GM12878 (cell line): ENCODE measurements around the gene RPLP2. TPM values are rescaled to one million over a fixed set of nuclear protein-coding genes. Genes with fewer than 3 reads are reported as not detected.

Source experiments
- ATAC-seq: fragments of 200-7000 bp; cut with Tn5 transposase; 3 replicates; pipeline ENCODE4 v1.9.1; 2020; ENCODE audit warnings: mild to moderate bottlenecking, moderate library complexity
- BruUV-seq: library from RNA; stranded (reverse); fragments of 400-500 nt; replicated peaks from 2 replicates; lab custom pipeline; 2021; lab: Mats Ljungman, UMichigan
- CTCF ChIA-PET: fragments of 300-600 bp; sonication (Branson Sonifier 250); formaldehyde crosslinking; extraction: SDS; loops from one replicate; lab custom pipeline; 2021; ENCODE audit warnings: inconsistent platforms; lab: Yijun Ruan, JAX
- POLR2A ChIA-PET: fragments of 350-600 bp; formaldehyde crosslinking; extraction: SDS; loops from one replicate; lab custom pipeline; 2021; ENCODE audit warnings: inconsistent platforms; lab: Charles Lee
- RAD21 ChIA-PET: fragments of 300-600 bp; sonication (Branson Sonifier 250); formaldehyde crosslinking; loops from one replicate; lab custom pipeline; 2023; ENCODE audit warnings: antibody characterized with exemption; ENCODE audit not compliant: unreplicated experiment; lab: Charles Lee
- SMC1A ChIA-PET: fragments of 300-600 bp; sonication (Branson Sonifier 250); formaldehyde crosslinking; loops from one replicate; lab custom pipeline; 2023; ENCODE audit not compliant: unreplicated experiment, uncharacterized antibody; lab: Charles Lee
- DNase-seq: peaks from one replicate; pipeline ENCODE4 v3.0.0-alpha.2; 2011; ENCODE audit warnings: low read depth, low spot score
- FAIRE-seq: peaks from 3 replicates; lab custom pipeline; 2011; peaks lifted over from hg19 to GRCh38; lab: Jason Lieb, UNC
- H2AFZ ChIP-seq: 2 replicates; pipeline ENCODE4 v1.6.0; 2011; ENCODE audit warnings: low read depth, low read length, control low read depth; ENCODE audit not compliant: control insufficient read depth
- H3K27ac ChIP-seq: 2 replicates; pipeline ENCODE4 v1.5.1; 2011; ENCODE audit warnings: control low read depth; ENCODE audit not compliant: control insufficient read depth, insufficient read depth
- H3K27me3 ChIP-seq, 2 experiments: replicated peaks in 1 of 2; 2 replicates each; pipeline versions ENCODE4 v1.6.0 to v1.6.1; 2011; ENCODE audit warnings: low read length in 1 of 2; ENCODE audit not compliant: control insufficient read depth in 2 of 2, insufficient read depth in 2 of 2
- H3K36me3 ChIP-seq, 2 experiments: 2 replicates each; pipeline ENCODE4 v1.5.1; 2011; ENCODE audit warnings: low read length in 1 of 2; ENCODE audit not compliant: control insufficient read depth in 2 of 2, insufficient read depth in 2 of 2
- H3K4me1 ChIP-seq: 2 replicates; pipeline ENCODE4 v1.6.1; 2011; ENCODE audit warnings: mild to moderate bottlenecking, low read length, moderate library complexity, mixed read lengths; ENCODE audit not compliant: control insufficient read depth, insufficient read depth
- H3K4me2 ChIP-seq: 2 replicates; pipeline ENCODE4 v1.6.0; 2011; ENCODE audit warnings: control low read depth; ENCODE audit not compliant: control insufficient read depth, insufficient read depth
- H3K4me3 ChIP-seq: fragments of 200-600 bp; sonication (generic); 2 replicates; pipeline ENCODE4 v1.5.1; 2016
- H3K79me2 ChIP-seq: 2 replicates; pipeline ENCODE4 v1.6.0; 2011; ENCODE audit warnings: low read length; ENCODE audit not compliant: control insufficient read depth, insufficient read depth
- H3K9ac ChIP-seq: 2 replicates; pipeline ENCODE4 v1.8.0; 2011; ENCODE audit warnings: low read length, control low read depth, mixed read lengths; ENCODE audit not compliant: control insufficient read depth, insufficient read depth
- H3K9me3 ChIP-seq: replicated peaks from 3 replicates; pipeline ENCODE4 v1.5.1; 2011; ENCODE audit warnings: mild to moderate bottlenecking, low read length; ENCODE audit not compliant: control insufficient read depth, insufficient read depth
- H4K20me1 ChIP-seq: 2 replicates; pipeline ENCODE4 v1.6.0; 2011; ENCODE audit not compliant: control insufficient read depth, insufficient read depth
- BCL3 ChIP-seq: IDR thresholded peaks from 2 replicates; pipeline ENCODE4 v1.6.1; 2011; ENCODE audit warnings: borderline replicate concordance, low read depth, mild to moderate bottlenecking, moderate library complexity, low read length; ENCODE audit not compliant: insufficient read depth, poor library complexity, severe bottlenecking
- CHD2 ChIP-seq: IDR thresholded peaks from 2 replicates; pipeline ENCODE4 v1.6.1; 2011; ENCODE audit warnings: low read depth, low read length, improper control_type of control experiment, borderline replicate concordance
- CREB1 ChIP-seq: IDR thresholded peaks from 2 replicates; pipeline ENCODE4 v1.6.1; 2012; ENCODE audit warnings: low read depth, mild to moderate bottlenecking, inconsistent platforms
- CTCF ChIP-seq, 3 experiments: IDR thresholded peaks in 2 of 3; conservative IDR thresholded peaks in 1 of 3; 2 replicates each; pipeline ENCODE4 v1.5.1; 2011; ENCODE audit warnings: low read depth in 3 of 3, low read length in 3 of 3, mild to moderate bottlenecking in 3 of 3, control low read depth in 2 of 3, moderate library complexity in 2 of 3, inconsistent platforms in 1 of 3, mixed read lengths in 1 of 3; ENCODE audit not compliant: control insufficient read depth in 2 of 3, insufficient read depth in 1 of 3; ENCODE audit errors: extremely low read depth in 1 of 3
- EED ChIP-seq: sonication (generic); IDR thresholded peaks from 2 replicates; pipeline ENCODE4 v1.6.1; 2016; ENCODE audit warnings: antibody characterized with exemption, low read depth
- GATAD2B ChIP-seq: fragments of 450-650 bp; conservative IDR thresholded peaks from 2 replicates; pipeline ENCODE4 v1.6.1; 2017; ENCODE audit warnings: low read depth, mild to moderate bottlenecking, moderate library complexity
- IKZF2 ChIP-seq, 2 experiments: fragments of 450-650 bp; IDR thresholded peaks; 2 replicates each; pipeline ENCODE4 v1.6.1; 2017; ENCODE audit warnings: mild to moderate bottlenecking in 2 of 2, moderate library complexity in 2 of 2
- MEF2A ChIP-seq: IDR thresholded peaks from 2 replicates; pipeline ENCODE4 v1.6.1; 2011; ENCODE audit warnings: low read depth, mild to moderate bottlenecking, low read length, moderate library complexity; ENCODE audit not compliant: insufficient read depth
- NFYB ChIP-seq: IDR thresholded peaks from 2 replicates; pipeline ENCODE4 v1.6.1; 2011; ENCODE audit warnings: low read depth, mild to moderate bottlenecking, low read length, improper control_type of control experiment, moderate library complexity; ENCODE audit not compliant: insufficient read depth
- RAD21 ChIP-seq: IDR thresholded peaks from 2 replicates; pipeline ENCODE4 v1.6.1; 2011; ENCODE audit warnings: mild to moderate bottlenecking, low read depth, low read length, moderate library complexity; ENCODE audit not compliant: insufficient read depth
- SIN3A ChIP-seq: IDR thresholded peaks from 2 replicates; pipeline ENCODE4 v1.6.1; 2012; ENCODE audit warnings: low read depth, low read length, improper control_type of control experiment
- SKIL ChIP-seq: fragments of 450-650 bp; IDR thresholded peaks from 2 replicates; pipeline ENCODE4 v1.6.1; 2017; ENCODE audit warnings: mild to moderate bottlenecking, low read depth, inconsistent platforms; ENCODE audit not compliant: poor library complexity, severe bottlenecking
- SREBF2 ChIP-seq: IDR thresholded peaks from 2 replicates; pipeline ENCODE4 v1.6.1; 2012; ENCODE audit warnings: mild to moderate bottlenecking, low read length
- WRNIP1 ChIP-seq: IDR thresholded peaks from 2 replicates; pipeline ENCODE4 v1.6.1; 2011; ENCODE audit warnings: low read depth, low read length, improper control_type of control experiment, borderline replicate concordance
- ZBTB33 ChIP-seq: fragments of 450-650 bp; IDR thresholded peaks from 2 replicates; pipeline ENCODE4 v1.6.1; 2017; ENCODE audit warnings: mild to moderate bottlenecking
- WGBS: methylation state at CpG from one replicate; pipeline ENCODE4 v1.1.6; 2016; ENCODE audit warnings: low lambda C conversion rate; ENCODE audit not compliant: insufficient replicate concordance, insufficient coverage; ENCODE audit errors: missing lambda C conversion rate; 5-methylcytosine and 5-hydroxymethylcytosine counted together
- in situ Hi-C: fragments of 300-500 bp; cut with MboI; formaldehyde crosslinking; loops from 9 replicates; pipeline ENCODE4 v1.14.3; 2018; ENCODE audit warnings: mixed read lengths
- intact Hi-C: fragments of 100-400 bp; cut with micrococcal nuclease; formaldehyde crosslinking; loops from one replicate; pipeline ENCODE4 v1.14.2; 2022; ENCODE audit not compliant: unreplicated experiment
- polyA plus RNA-seq, 11 experiments: library from polyadenylated mRNA; depleted of rRNA in 4 of 11; unstranded in 6 of 11; stranded (reverse) in 5 of 11; fragments of >200 nt; fragmentation: Nextera tagmentation in 4 of 11; fragmentation: Illumina TruSeq in 1 of 11; extraction: Ambion mirVana in 4 of 11; extraction: Trizol in 1 of 11; gene quantifications; 1 replicate in 1 of 11; 2 replicates in 10 of 11; pipeline versions ENCODE4 v1.2.1 to v1.2.3, GENCODE V29; 2011 to 2016; ENCODE audit warnings: inconsistent platforms in 2 of 11, missing spikeins in 2 of 11, low read depth in 1 of 11
- total RNA-seq, 4 experiments: library from RNA; depleted of rRNA in 3 of 4; stranded (reverse); fragments of >200 nt in 3 of 4; fragmentation: Illumina TruSeq in 1 of 4; extraction: Trizol in 1 of 4; gene quantifications; 2 replicates each; pipeline versions ENCODE4 v1.2.1 to v1.2.3, GENCODE V29; 2013 to 2021

The RPLP2 gene
- total and polyA plus RNA-seq, 10 of the 15 experiments (the other 5 are each of a cell fraction or from before 2014, with no cell fraction given): 488 to 3,558 (median 1,481) TPM

GRCh38 chr11:827897-828192 is 18.1 kb downstream of the RPLP2 start, which contains the start of gene CRACR2B:
Gene CRACR2B, plus strand, starts transcription at chr11:827919. Its CDS starts 689 bp downstream, at chr11:828608.
- TF ChIP-seq IKZF2 (IDR thresholded peaks at IDR 0.05): no peak; a peak in 1 of 4 replicates
- TF ChIP-seq CHD2: no peak
- no peak for TF ChIP-seq SIN3A
- no peak for TF ChIP-seq MEF2A
- no peak for TF ChIP-seq NFYB
- TF ChIP-seq GATAD2B: no peak
- no peak for TF ChIP-seq WRNIP1
- TF ChIP-seq RAD21: no peak
- no peak for TF ChIP-seq CTCF (IDR thresholded peaks at IDR 0.05 in 2 of 3, conservative IDR thresholded peaks at IDR 0.05 in 1 of 3; ENCODE audit: control insufficient read depth in 2 of 3, extremely low read depth in 1 of 3, insufficient read depth in 1 of 3, low read depth in 3 of 3, low read length in 3 of 3)
- no peak for TF ChIP-seq SKIL
- no peak for TF ChIP-seq SREBF2
- TF ChIP-seq CREB1: no peak
- TF ChIP-seq EED: no peak
- TF ChIP-seq ZBTB33: no peak
- TF ChIP-seq BCL3: no peak
- Histone ChIP-seq H3K4me3 (peak within 1 kb of the TSS; percentile 93), H3K9me3 (no peaks in the 10 kb centered on the region), H3K4me1 (peaks cover 36% of the 10 kb centered on the region), H3K79me2 (no peaks in the 10 kb centered on the region), H3K27me3 (no peaks in the 10 kb centered on the region; a peak in 3 of 4 replicates), H3K9ac (peak within 1 kb of the TSS; percentile 77), H3K36me3 (no peaks in the 10 kb centered on the region; a peak in 2 of 4 replicates), H3K4me2 (peak within 1 kb of the TSS; percentile 100), H3K27ac (peak within 1 kb of the TSS; percentile 75), H4K20me1 (no peaks in the 10 kb centered on the region), H2AFZ (peak within 1 kb of the TSS; percentile 73)
- CTCF ChIA-PET: no interaction called here
- BruUV-seq: no TSS peak
- FAIRE-seq (no peak), DNase-seq (no peak), ATAC-seq (peak; percentile 38)
- 20% methylated on average over 5 of the region's 5 CpGs for WGBS
- SMC1A ChIA-PET: interaction anchor here (0.5 kb wide), 1 partner anchor 176 kb away, joined by 3 read pairs; no protein-coding TSS in a partner anchor
- intact Hi-C loops: no loop called here
- in situ Hi-C loops: no loop called here
- RAD21 ChIA-PET: no interaction called here
- POLR2A ChIA-PET: interaction anchor here (1.2 to 5.2 kb wide), 4 partner anchors 9 to 18 kb away, joined by 3 to 33 read pairs (median 12); partner anchors contain the start of genes PNPLA2, POLR2L, RPLP2 and TSPAN4
